Right lung (tissue), 5 donors: ENCODE results near the gene CDT1. TPM values are rescaled to one million over a fixed set of nuclear protein-coding genes. Genes with fewer than 3 reads are reported as not detected.
"Not testable (repeated sequence)": the region's sequence is repeated elsewhere in the genome, so short reads cannot be mapped to it uniquely, and the experiment has no call there.

Experiments
- DNase-seq, 2 donors: peaks; one replicate each; pipeline ENCODE4 v3.0.0-alpha.2; 2013
- polyA plus RNA-seq, 5 donors: library from polyadenylated mRNA; unstranded; fragments of 120-200 nt; gene quantifications; one replicate each; pipeline versions ENCODE4 v1.2.1 to v1.2.3, GENCODE V29; 2013; ENCODE audit warnings: inconsistent platforms in 1 of 5, low replicate concordance in 1 of 5; ENCODE audit not compliant: insufficient read length in 5 of 5, insufficient read depth in 1 of 5

CDT1 gene
- polyA plus RNA-seq, 5 donors, result 11.9 to 17.3 (median 12.9) TPM

DNA sequence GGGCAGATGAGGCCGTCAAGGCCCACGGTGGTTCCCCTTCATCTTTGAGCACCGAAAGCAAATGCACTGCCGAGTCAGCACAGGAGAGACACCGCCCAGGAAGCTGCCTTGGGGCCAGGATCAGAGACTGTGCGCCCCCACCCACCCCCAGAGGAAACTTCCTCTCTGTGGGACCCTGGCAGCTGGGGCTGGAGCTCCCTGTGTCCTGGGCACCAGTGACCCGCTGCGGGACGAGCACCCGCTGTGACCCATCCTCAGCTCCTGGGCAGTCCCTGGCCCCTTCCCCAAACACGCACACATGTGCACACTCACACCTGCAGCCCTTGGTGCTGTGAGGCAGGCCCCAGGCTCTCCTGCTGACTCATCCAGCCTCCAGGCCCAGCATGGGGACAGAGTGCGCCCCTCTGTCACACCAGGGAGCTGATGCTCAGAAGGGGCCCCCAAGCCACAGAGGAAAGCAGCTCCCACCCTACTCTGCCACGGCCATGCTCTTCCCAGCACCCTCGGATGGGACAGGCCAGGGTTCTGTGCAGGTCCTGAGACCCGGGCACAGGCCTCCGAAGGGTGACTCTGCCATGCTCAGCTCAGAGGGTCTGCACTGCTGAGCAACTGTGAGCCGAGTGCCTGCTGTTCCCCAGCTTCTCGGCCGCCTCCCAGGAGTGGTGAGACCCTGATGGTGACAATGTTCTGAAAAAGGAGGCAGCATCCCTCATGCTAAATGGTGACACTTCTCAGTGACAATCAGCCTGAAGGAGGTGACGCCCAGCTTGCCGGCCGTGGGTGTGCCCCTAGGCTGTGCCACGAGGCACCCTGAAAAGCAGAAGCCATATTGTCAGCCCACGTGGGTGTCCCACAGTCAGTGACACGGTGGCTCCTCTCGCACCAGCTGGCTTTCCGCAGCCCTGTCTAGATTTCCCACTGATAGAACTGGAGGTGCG lies 22.2 kb upstream of the CDT1 start:
- no peak for DNase-seq

GRCh38 chr16:88782454-88783390 lies 20.9 kb upstream of the CDT1 start:
- no peak for DNase-seq

GRCh38 chr16:88783391-88784073 lies 20.1 kb upstream of the CDT1 start:
- DNase-seq, result no peak

DNA sequence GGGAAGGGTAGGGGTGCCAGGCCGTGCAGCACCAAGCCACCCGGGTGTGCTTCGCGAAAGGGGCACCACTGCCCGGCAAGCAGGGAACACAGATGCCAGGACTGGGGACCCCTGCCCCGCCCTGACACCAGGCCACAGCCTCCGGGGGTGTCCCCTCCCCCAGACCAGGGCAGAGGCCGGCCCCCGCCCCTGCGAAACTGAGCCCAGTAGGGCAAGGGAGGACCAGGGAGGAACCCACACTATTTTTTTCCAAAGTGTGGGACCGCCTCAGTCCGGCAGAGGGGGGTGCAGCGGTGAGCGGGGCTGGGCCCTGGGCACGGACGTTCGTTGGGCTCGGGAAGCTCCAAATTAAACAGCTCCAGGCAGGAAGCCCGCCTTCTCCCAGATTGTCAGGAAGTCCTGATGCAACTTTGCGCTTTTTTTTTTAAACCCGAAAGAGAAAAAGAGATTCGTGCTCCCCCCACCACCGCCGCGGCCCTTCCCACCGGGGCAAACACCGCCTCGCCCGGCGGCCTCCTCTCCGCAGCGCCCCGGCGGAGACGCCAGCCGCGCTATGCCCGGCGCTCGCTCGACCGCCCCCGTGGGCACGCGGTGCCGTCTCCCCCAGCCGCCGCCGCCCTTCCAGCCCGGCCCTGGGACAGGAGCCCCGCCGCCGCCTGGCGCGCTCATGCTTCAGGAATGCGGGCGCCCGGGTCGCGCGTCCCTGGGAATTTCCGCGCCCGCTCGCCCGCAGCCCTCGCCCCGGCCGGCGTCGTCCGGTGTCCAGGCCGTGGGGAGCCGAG lies 19.3 kb upstream of the CDT1 start:
- DNase-seq, result peak; percentile 74 to 79

- DNase-seq, result no peak
Measured at GRCh38 chr16:88784856-88785105, 18.8 kb upstream of the CDT1 start.

GRCh38 chr16:88785106-88785924 lies 18.3 kb upstream of the CDT1 start, which contains the start of gene PIEZO1:
Gene PIEZO1, minus strand, starts transcription at chr16:88785220. Its CDS starts 256 bp downstream, at chr16:88784964.
- peak; percentile 69 to 78 for DNase-seq

- no peak for DNase-seq
Measured at GRCh38 chr16:88787579-88788314, 15.8 kb upstream of the CDT1 start.

- DNase-seq, result not testable (repeated sequence)
Measured at GRCh38 chr16:88788749-88789148, 14.8 kb upstream of the CDT1 start.

DNA sequence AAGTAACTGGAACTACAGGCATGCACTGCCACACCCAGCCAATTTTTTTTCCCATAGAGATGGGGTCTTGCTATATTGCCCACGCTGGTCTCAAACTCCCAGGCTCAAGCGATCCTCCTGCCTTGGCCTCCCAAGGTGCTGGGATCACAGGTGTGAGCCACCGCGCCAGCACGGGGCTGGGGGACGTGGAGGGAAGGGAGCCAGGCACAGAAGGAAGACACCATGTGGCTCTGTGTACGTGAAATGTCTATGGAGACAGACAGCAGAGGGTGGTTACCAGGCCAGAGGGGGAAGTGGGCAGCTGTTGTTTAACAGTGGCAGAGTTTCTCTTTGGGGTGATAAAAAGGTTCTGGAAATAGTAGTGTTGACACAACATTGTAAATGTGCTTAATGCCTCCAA lies 14.0 kb upstream of the CDT1 start:
- no peak for DNase-seq

GRCh38 chr16:88790312-88791211 lies 13.0 kb upstream of the CDT1 start:
- DNase-seq, result no peak

DNA sequence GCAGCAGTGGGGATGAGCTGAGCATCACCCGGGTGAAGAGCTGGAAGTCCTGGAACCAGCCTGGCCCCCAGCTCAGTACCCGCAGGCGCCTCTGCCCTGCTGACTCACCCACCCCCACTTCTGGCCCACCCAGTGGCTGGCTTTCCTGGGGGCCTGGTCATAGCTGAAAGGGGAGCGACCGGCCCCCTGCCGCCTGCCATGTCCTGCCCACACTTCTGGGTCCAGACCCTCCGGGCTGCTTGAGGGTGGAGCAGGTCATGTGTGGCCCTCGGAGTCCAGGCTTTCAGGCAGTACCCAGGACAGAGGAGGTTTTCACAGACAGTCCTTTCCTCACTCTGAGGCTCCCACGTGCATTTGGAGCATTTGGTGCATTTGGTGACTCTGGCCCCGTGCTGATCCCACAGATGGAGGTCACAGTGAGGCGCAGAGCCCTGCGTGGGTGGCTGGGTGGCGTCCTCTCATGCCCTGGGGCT lies 11.5 kb upstream of the CDT1 start:
- DNase-seq, result no peak

- no peak for DNase-seq
Measured at GRCh38 chr16:88792668-88793250, 10.8 kb upstream of the CDT1 start.

DNA sequence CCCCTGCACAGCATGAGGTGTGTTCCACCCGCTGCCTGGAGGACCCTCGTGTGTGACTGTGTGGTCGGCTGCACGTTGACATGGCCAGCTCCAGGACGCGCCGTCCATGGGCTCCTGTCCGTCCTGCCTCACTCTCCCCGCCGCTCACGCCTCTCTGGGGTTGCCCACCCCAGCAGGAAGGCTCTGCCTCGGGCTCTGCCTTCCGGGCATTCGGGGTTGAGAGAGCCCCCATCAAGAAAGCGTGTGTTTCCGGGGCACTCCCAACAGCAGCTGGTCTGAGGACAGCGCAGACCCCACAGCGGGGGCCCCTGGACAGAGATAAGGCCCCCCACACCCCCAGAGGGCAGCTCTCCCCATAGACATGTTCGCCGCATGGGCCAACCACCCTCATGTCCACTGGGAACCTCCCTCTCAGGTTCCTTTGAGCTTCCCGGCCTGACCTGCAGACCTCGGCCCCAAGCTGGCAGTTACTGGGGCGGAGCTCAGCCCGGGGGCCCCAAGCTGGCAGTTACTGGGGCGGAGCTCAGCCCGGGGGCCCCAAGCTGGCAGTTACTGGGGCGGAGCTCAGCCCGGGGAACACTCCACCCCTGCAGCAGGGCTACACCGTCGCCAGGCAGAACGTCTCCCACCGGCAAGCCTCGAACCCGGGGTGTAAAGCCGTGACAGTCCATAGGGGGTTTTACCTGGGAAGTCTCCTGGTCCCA lies 10.2 kb upstream of the CDT1 start:
- DNase-seq, result no peak

- no peak for DNase-seq
Measured at GRCh38 chr16:88796278-88796677, 7.3 kb upstream of the CDT1 start.

DNA sequence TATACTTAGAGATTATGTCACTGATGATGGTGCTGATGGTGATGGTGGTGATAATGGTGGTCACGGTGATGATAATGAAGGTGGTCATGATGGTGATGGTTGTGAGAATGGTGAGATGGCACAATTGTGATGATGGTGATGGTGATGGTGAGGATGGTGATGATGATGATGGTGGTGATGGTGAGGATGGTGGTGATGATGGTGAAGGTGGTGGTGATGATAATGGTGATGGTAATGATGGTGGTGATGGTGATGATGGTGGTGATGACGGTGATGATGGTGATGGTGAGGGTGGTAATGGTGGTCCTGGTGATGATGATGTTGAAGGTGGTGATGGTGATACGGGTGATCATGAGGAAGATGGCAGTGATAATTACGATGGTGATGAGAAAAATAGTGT lies 5.5 kb upstream of the CDT1 start:
- DNase-seq, result no peak

GRCh38 chr16:88798772-88799455 lies 4.7 kb upstream of the CDT1 start:
- no peak for DNase-seq
